GM12878 (cell line): ENCODE results near the gene IFNB1. TPM values are rescaled to one million over a fixed set of nuclear protein-coding genes. Genes with fewer than 3 reads are reported as not detected.

Experiments used
- BMI1 ChIP-seq: fragments of 450-650 bp; IDR thresholded peaks from 2 replicates; pipeline ENCODE4 v1.6.1; 2016; ENCODE audit warnings: mild to moderate bottlenecking, moderate library complexity, borderline replicate concordance
- CHD1 ChIP-seq: IDR thresholded peaks from 2 replicates; pipeline ENCODE4 v1.6.1; 2012; ENCODE audit warnings: low read depth, low read length, improper control_type of control experiment
- CREB1 ChIP-seq: IDR thresholded peaks from 2 replicates; pipeline ENCODE4 v1.6.1; 2012; ENCODE audit warnings: low read depth, mild to moderate bottlenecking, inconsistent platforms
- EED ChIP-seq: sonication (generic); IDR thresholded peaks from 2 replicates; pipeline ENCODE4 v1.6.1; 2016; ENCODE audit warnings: antibody characterized with exemption, low read depth
- EP300 ChIP-seq, 2 experiments: fragments of 150-350 bp in 1 of 2; IDR thresholded peaks; 2 replicates each; pipeline ENCODE4 v1.6.1; 2011 to 2012; ENCODE audit warnings: low read depth in 2 of 2, low read length in 2 of 2, borderline replicate concordance in 1 of 2, improper control_type of control experiment in 1 of 2, inconsistent platforms in 1 of 2; ENCODE audit not compliant: control insufficient read depth in 1 of 2
- JUND ChIP-seq: IDR thresholded peaks from 2 replicates; pipeline ENCODE4 v1.6.1; 2012; ENCODE audit warnings: low read depth, mild to moderate bottlenecking, low read length, improper control_type of control experiment, moderate library complexity
- LARP7 ChIP-seq: fragments of 450-650 bp; IDR thresholded peaks from 2 replicates; pipeline ENCODE4 v1.6.1; 2017; ENCODE audit warnings: mild to moderate bottlenecking
- MYB ChIP-seq: fragments of 150-350 bp; IDR thresholded peaks from 2 replicates; pipeline ENCODE4 v1.6.1; 2014; ENCODE audit warnings: mild to moderate bottlenecking, low read depth, low read length, borderline replicate concordance
- NBN ChIP-seq: fragments of 450-650 bp; IDR thresholded peaks from 2 replicates; pipeline ENCODE4 v1.6.1; 2016
- NR2F1 ChIP-seq: fragments of 450-650 bp; conservative IDR thresholded peaks from 2 replicates; pipeline ENCODE4 v1.6.1; 2017; ENCODE audit warnings: mild to moderate bottlenecking
- PRDM15 ChIP-seq: fragments of 450-650 bp; formaldehyde crosslinking; IDR thresholded peaks from 2 replicates; pipeline ENCODE4 v1.4.0; 2020; ENCODE audit warnings: mild to moderate bottlenecking, moderate library complexity
- RUNX3 ChIP-seq: IDR thresholded peaks from 2 replicates; pipeline ENCODE4 v1.6.1; 2012; ENCODE audit warnings: low read length, inconsistent platforms
- SKIL ChIP-seq: fragments of 450-650 bp; IDR thresholded peaks from 2 replicates; pipeline ENCODE4 v1.6.1; 2017; ENCODE audit warnings: mild to moderate bottlenecking, low read depth, inconsistent platforms; ENCODE audit not compliant: poor library complexity, severe bottlenecking
- SMARCA5 ChIP-seq: fragments of 450-650 bp; IDR thresholded peaks from 2 replicates; pipeline ENCODE4 v1.6.1; 2017; ENCODE audit warnings: mild to moderate bottlenecking
- SUZ12 ChIP-seq: fragments of 200-600 bp; sonication (generic); IDR thresholded peaks from one replicate; pipeline ENCODE4 v1.6.1; 2018; ENCODE audit warnings: antibody characterized with exemption, mild to moderate bottlenecking; ENCODE audit not compliant: unreplicated experiment
- TAF1 ChIP-seq: IDR thresholded peaks from 2 replicates; pipeline ENCODE4 v1.6.1; 2011; ENCODE audit warnings: mild to moderate bottlenecking, low read depth, low read length, borderline replicate concordance
- TCF3 ChIP-seq: IDR thresholded peaks from 2 replicates; pipeline ENCODE4 v1.6.1; 2012; ENCODE audit warnings: low read depth, mild to moderate bottlenecking, low read length, borderline replicate concordance; ENCODE audit not compliant: insufficient read depth
- ZNF384 ChIP-seq: IDR thresholded peaks from 2 replicates; pipeline ENCODE4 v1.6.1; 2012; ENCODE audit warnings: low read depth, mild to moderate bottlenecking, low read length, improper control_type of control experiment, borderline replicate concordance
- ZZZ3 ChIP-seq: IDR thresholded peaks from 2 replicates; pipeline ENCODE4 v1.6.1; 2011; ENCODE audit warnings: low read depth; ENCODE audit not compliant: control insufficient read depth, insufficient read length
- polyA plus RNA-seq, 11 experiments: library from polyadenylated mRNA; depleted of rRNA in 4 of 11; unstranded in 6 of 11; stranded (reverse) in 5 of 11; fragments of >200 nt; fragmentation: Nextera tagmentation in 4 of 11; fragmentation: Illumina TruSeq in 1 of 11; extraction: Ambion mirVana in 4 of 11; extraction: Trizol in 1 of 11; gene quantifications; 1 replicate in 1 of 11; 2 replicates in 10 of 11; pipeline versions ENCODE4 v1.2.1 to v1.2.3, GENCODE V29; 2011 to 2016; ENCODE audit warnings: inconsistent platforms in 2 of 11, missing spikeins in 2 of 11, low read depth in 1 of 11
- total RNA-seq, 4 experiments: library from RNA; depleted of rRNA in 3 of 4; stranded (reverse); fragments of >200 nt in 3 of 4; fragmentation: Illumina TruSeq in 1 of 4; extraction: Trizol in 1 of 4; gene quantifications; 2 replicates each; pipeline versions ENCODE4 v1.2.1 to v1.2.3, GENCODE V29; 2013 to 2021
- TF ChIP-seq, protein P1 (sequence below): IDR thresholded peaks from 2 replicates; pipeline ENCODE4 v1.6.1; 2012; ENCODE audit warnings: improper control_type of control experiment, low read depth, low read length; ENCODE audit not compliant: insufficient replicate concordance

The IFNB1 gene
- total and polyA plus RNA-seq, 10 of the 15 experiments (the other 5 are each of a cell fraction or from before 2014, with no cell fraction given), result 0.18 TPM; not detected in 9

DNA sequence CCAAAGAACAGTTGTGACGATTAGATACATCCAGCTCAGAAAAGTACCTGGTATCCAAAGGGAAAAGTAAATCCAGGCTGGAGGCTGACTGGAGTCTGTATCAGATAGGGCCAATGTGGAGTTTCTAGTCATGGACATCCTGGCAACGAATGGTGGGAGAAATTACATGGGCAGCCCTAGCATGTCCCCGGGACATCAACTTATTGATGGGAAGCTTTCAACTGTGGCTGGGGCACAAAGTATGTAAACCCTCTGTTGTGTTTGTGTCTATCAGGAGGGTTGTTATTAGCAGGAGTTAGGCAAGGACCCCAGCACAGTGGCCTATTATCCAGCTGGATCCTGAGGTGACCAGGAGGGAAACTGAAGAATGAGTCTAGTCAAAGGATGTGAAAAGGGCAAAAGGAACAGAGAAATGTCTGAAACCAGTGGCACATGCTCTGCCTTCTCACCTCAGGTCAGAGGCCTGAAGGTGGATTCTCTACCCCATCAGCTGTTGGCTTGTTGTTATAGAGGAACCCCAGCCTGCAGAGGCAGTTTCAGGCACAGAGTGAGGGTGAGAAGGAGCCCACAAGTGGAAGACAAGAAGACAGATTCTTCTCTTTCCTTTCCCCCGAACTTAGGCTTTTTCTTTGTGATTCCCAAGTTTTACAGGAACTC is 44.0 kb upstream of the IFNB1 start (continued):
- TF ChIP-seq, protein P1, sequence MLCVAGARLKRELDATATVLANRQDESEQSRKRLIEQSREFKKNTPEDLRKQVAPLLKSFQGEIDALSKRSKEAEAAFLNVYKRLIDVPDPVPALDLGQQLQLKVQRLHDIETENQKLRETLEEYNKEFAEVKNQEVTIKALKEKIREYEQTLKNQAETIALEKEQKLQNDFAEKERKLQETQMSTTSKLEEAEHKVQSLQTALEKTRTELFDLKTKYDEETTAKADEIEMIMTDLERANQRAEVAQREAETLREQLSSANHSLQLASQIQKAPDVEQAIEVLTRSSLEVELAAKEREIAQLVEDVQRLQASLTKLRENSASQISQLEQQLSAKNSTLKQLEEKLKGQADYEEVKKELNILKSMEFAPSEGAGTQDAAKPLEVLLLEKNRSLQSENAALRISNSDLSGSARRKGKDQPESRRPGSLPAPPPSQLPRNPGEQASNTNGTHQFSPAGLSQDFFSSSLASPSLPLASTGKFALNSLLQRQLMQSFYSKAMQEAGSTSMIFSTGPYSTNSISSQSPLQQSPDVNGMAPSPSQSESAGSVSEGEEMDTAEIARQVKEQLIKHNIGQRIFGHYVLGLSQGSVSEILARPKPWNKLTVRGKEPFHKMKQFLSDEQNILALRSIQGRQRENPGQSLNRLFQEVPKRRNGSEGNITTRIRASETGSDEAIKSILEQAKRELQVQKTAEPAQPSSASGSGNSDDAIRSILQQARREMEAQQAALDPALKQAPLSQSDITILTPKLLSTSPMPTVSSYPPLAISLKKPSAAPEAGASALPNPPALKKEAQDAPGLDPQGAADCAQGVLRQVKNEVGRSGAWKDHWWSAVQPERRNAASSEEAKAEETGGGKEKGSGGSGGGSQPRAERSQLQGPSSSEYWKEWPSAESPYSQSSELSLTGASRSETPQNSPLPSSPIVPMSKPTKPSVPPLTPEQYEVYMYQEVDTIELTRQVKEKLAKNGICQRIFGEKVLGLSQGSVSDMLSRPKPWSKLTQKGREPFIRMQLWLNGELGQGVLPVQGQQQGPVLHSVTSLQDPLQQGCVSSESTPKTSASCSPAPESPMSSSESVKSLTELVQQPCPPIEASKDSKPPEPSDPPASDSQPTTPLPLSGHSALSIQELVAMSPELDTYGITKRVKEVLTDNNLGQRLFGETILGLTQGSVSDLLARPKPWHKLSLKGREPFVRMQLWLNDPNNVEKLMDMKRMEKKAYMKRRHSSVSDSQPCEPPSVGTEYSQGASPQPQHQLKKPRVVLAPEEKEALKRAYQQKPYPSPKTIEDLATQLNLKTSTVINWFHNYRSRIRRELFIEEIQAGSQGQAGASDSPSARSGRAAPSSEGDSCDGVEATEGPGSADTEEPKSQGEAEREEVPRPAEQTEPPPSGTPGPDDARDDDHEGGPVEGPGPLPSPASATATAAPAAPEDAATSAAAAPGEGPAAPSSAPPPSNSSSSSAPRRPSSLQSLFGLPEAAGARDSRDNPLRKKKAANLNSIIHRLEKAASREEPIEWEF, result no peak
- TF ChIP-seq JUND, result no peak
- peak; percentile 69; the same call in 1 of the 2 replicates for TF ChIP-seq TCF3
- no peak for TF ChIP-seq SUZ12
- no peak for TF ChIP-seq MYB
- no peak for TF ChIP-seq LARP7
- TF ChIP-seq NBN, result no peak
- TF ChIP-seq NR2F1, result no peak
- TF ChIP-seq SMARCA5, result no peak
- no peak for TF ChIP-seq PRDM15 (CRISPR knock-in tag)
- peak; percentile 27; the same call in 1 of the 2 replicates for TF ChIP-seq RUNX3
- no peak for TF ChIP-seq ZNF384
- TF ChIP-seq CHD1, result no peak
- TF ChIP-seq TAF1, result no peak
- no peak for TF ChIP-seq ZZZ3
- no peak for TF ChIP-seq BMI1
- TF ChIP-seq EP300 (IDR thresholded peaks at IDR 0.05; ENCODE audit: borderline replicate concordance in 1 of 2, control insufficient read depth in 1 of 2, low read depth in 2 of 2, low read length in 2 of 2), result no peak
- TF ChIP-seq SKIL, result no peak
- TF ChIP-seq CREB1, result no peak
- no peak for TF ChIP-seq EED
